SK-N-SH (cell line): ENCODE measurements around the gene IL20RB. TPM values are rescaled to one million over a fixed set of nuclear protein-coding genes. Genes with fewer than 3 reads are reported as not detected.

Source experiments
- CTCF ChIA-PET: fragments of 300-600, 350-600 bp; formaldehyde crosslinking; extraction: SDS; loops from one replicate; lab custom pipeline; 2021; lab: Yijun Ruan, JAX
- POLR2A ChIA-PET: fragments of 350-600 bp; sonication (Branson Sonifier 250); formaldehyde crosslinking; extraction: SDS; loops from one replicate; lab custom pipeline; 2020; ENCODE audit warnings: antibody characterized with exemption, inconsistent platforms; lab: Yijun Ruan, JAX
- DNase-seq: peaks from one replicate; pipeline ENCODE4 v3.0.0; 2012
- H2AFZ ChIP-seq: fragments of 200-600 bp; sonication (generic); 2 replicates; pipeline ENCODE4 v1.8.1; 2016; ENCODE audit warnings: antibody characterized with exemption, mild to moderate bottlenecking, low read depth
- H3F3A ChIP-seq: fragments of 200-600 bp; sonication (generic); replicated peaks from 2 replicates; pipeline ENCODE3; 2016; ENCODE audit warnings: antibody characterized with exemption, mild to moderate bottlenecking; ENCODE audit not compliant: insufficient read depth
- H3K27ac ChIP-seq, 2 experiments: fragments of 200-500 bp in 1 of 2; fragments of 200-600 bp in 1 of 2; sonication (Bioruptor generic) in 1 of 2; sonication (generic), shearing (Covaris generic) in 1 of 2; 2 replicates each; pipeline versions ENCODE4 v1.5.1 to v1.6.1; 2014 to 2016; ENCODE audit warnings: low read depth in 2 of 2, inconsistent platforms in 1 of 2, low read length in 1 of 2, mild to moderate bottlenecking in 1 of 2, mixed read lengths in 1 of 2
- H3K27me3 ChIP-seq: fragments of 200-600 bp; sonication (generic), shearing (Covaris generic); 2 replicates; pipeline ENCODE4 v1.6.1; 2016; ENCODE audit warnings: mixed run types; ENCODE audit not compliant: insufficient read depth
- H3K36me3 ChIP-seq, 2 experiments: fragments of 200-500 bp in 1 of 2; fragments of 200-600 bp in 1 of 2; sonication (Bioruptor generic) in 1 of 2; sonication (generic) in 1 of 2; replicated peaks in 1 of 2; 2 replicates each; pipeline versions ENCODE3 to v1.5.1; 2014 to 2016; ENCODE audit warnings: low read length in 1 of 2, mild to moderate bottlenecking in 1 of 2; ENCODE audit not compliant: insufficient read depth in 2 of 2, control insufficient read depth in 1 of 2
- H3K4me1 ChIP-seq, 2 experiments: fragments of 200-500 bp in 1 of 2; fragments of 200-600 bp in 1 of 2; sonication (Bioruptor generic) in 1 of 2; sonication (generic), shearing (Covaris generic) in 1 of 2; 2 replicates each; pipeline versions ENCODE4 v1.5.1 to v1.6.1; 2014 to 2016; ENCODE audit warnings: low read depth in 1 of 2, low read length in 1 of 2, mixed run types in 1 of 2; ENCODE audit not compliant: insufficient read depth in 2 of 2, control insufficient read depth in 1 of 2
- H3K4me2 ChIP-seq: fragments of 200-600 bp; sonication (generic), shearing (Covaris generic); 2 replicates; pipeline ENCODE4 v1.6.1; 2017; ENCODE audit warnings: mixed run types
- H3K4me3 ChIP-seq, 2 experiments: fragments of 200-500 bp in 1 of 2; fragments of 200-600 bp in 1 of 2; sonication (Bioruptor generic) in 1 of 2; sonication (generic), shearing (Covaris generic) in 1 of 2; 2 replicates each; pipeline versions ENCODE4 v1.5.1 to v1.8.1; 2014 to 2016; ENCODE audit warnings: low read depth in 2 of 2, inconsistent platforms in 1 of 2, low read length in 1 of 2, mild to moderate bottlenecking in 1 of 2, mixed read lengths in 1 of 2, moderate library complexity in 1 of 2
- H3K79me2 ChIP-seq: fragments of 200-600 bp; sonication (generic); 2 replicates; pipeline ENCODE4 v1.8.1; 2017; ENCODE audit warnings: mild to moderate bottlenecking; ENCODE audit not compliant: insufficient read depth
- H3K9ac ChIP-seq: fragments of 200-600 bp; sonication (generic); 2 replicates; pipeline ENCODE4 v1.6.1; 2017; ENCODE audit warnings: mixed run types
- H3K9me2 ChIP-seq: fragments of 200-600 bp; sonication (generic); 2 replicates; pipeline ENCODE4 v1.6.1; 2017; ENCODE audit warnings: mixed run types
- H3K9me3 ChIP-seq: fragments of 200-600 bp; sonication (generic); 2 replicates; pipeline ENCODE4 v1.6.1; 2017; ENCODE audit warnings: mixed run types, mild to moderate bottlenecking, moderate library complexity
- H4K20me1 ChIP-seq: fragments of 200-600 bp; sonication (generic); 2 replicates; pipeline ENCODE4 v1.6.1; 2017; ENCODE audit warnings: mild to moderate bottlenecking, mixed run types; ENCODE audit not compliant: insufficient read depth
- EP300 ChIP-seq, 2 experiments: IDR thresholded peaks; 2 replicates each; pipeline versions ENCODE4 v1.4.0 to v1.6.1; 2012; ENCODE audit warnings: borderline replicate concordance in 1 of 2, low read depth in 1 of 2, low read length in 1 of 2
- EZH2phosphoT487 ChIP-seq: fragments of 200-600 bp; sonication (generic); IDR thresholded peaks from 2 replicates; pipeline ENCODE4 v1.6.1; 2017; ENCODE audit warnings: low read depth, mixed run types, mild to moderate bottlenecking, antibody characterized with exemption, moderate library complexity, borderline replicate concordance
- FOXJ3 ChIP-seq: sonication (generic); formaldehyde crosslinking; IDR thresholded peaks from 2 replicates; pipeline ENCODE4 v1.5.1; 2020; ENCODE audit warnings: mild to moderate bottlenecking, missing genetic modification reagents
- FOXM1 ChIP-seq: IDR thresholded peaks from 2 replicates; pipeline ENCODE4 v1.4.0; 2012; ENCODE audit warnings: low read depth, mild to moderate bottlenecking
- GATA2 ChIP-seq: sonication (generic); formaldehyde crosslinking; IDR thresholded peaks from 2 replicates; pipeline ENCODE4 v1.5.0; 2020; ENCODE audit warnings: mild to moderate bottlenecking, missing genetic modification reagents
- MEF2A ChIP-seq: IDR thresholded peaks from 2 replicates; pipeline ENCODE4 v1.4.0; 2012; ENCODE audit warnings: low read depth, borderline replicate concordance
- RCOR1 ChIP-seq: fragments of 150-350 bp; IDR thresholded peaks from 2 replicates; pipeline ENCODE4 v1.6.1; 2017; ENCODE audit warnings: antibody characterized with exemption, low read length
- SIN3A ChIP-seq: IDR thresholded peaks from 2 replicates; pipeline ENCODE4 v1.6.1; 2012; ENCODE audit warnings: low read depth, mild to moderate bottlenecking, low read length, moderate library complexity, borderline replicate concordance
- SMC3 ChIP-seq: IDR thresholded peaks from 2 replicates; pipeline ENCODE4 v1.6.1; 2012; ENCODE audit warnings: low read depth, low read length, improper control_type of control experiment
- YY1 ChIP-seq: IDR thresholded peaks from 2 replicates; pipeline ENCODE4 v1.4.0; 2012; ENCODE audit warnings: low read depth, mild to moderate bottlenecking
- WGBS: methylation state at CpG from one replicate; pipeline ENCODE4 v1.1.6; 2017; ENCODE audit warnings: low lambda C conversion rate; 5-methylcytosine and 5-hydroxymethylcytosine counted together
- polyA plus RNA-seq, 3 experiments: library from polyadenylated mRNA; depleted of rRNA; stranded (reverse); fragments of >200 nt; gene quantifications; 2 replicates each; pipeline ENCODE4 v1.2.3, GENCODE V29; 2012
- TF ChIP-seq, protein P1 (sequence below): IDR thresholded peaks from 2 replicates; pipeline ENCODE4; 2012
- TF ChIP-seq, protein P2 (sequence below): IDR thresholded peaks from 2 replicates; pipeline ENCODE4 v1.4.0; 2012; ENCODE audit warnings: low read depth
- TF ChIP-seq, protein P3 (sequence below): fragments of 200-600 bp; sonication (generic); IDR thresholded peaks from 2 replicates; pipeline ENCODE4 v1.6.1; 2017; ENCODE audit warnings: antibody characterized with exemption, mild to moderate bottlenecking, moderate library complexity

The IL20RB gene
- polyA plus RNA-seq, 1 of the 3 experiments (the other 2 are of a cell fraction) = 0.58 TPM

DNA sequence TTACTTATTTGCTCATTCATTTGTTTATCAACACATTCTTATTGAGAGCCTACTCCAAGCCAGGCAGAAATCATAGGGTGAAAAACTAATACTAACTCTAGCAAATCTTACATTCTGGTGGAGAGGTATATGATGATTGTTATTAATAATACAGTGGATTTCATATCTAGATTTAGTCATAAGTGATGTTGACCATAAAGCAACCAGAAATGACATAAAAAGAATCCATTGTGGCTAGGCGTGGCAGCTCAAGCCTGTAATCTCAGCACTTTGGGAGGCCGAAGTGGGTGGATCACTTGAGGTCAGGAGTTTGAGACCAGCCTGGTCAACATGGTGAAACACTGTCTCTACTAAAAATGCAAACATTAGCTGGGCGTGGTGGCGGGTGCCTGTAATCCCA is 26.2 kb upstream of the IL20RB start:
- ChIA-PET CTCF (interaction anchor here (0.9 kb wide), 1 partner anchor 34 kb away, joined by 3 read pairs; no protein-coding TSS in a partner anchor), POLR2A (no interaction called here)
- Histone ChIP-seq H3K4me2 (no peak overlapping the region), H4K20me1 (0 out of 2 replicates have a peak, but pooled peaks cover 6% of the 10 kb centered on the region), H3K79me2 (peaks cover 26% of the 10 kb centered on the region), H3K27ac (no peak overlapping the region), H3K9me3 (no peaks in the 10 kb centered on the region), H3K4me1 (peaks cover 0 to 3% of the 10 kb centered on the region in 2 experiments; a peak in 1 of 4 replicates), H3K36me3 (peaks cover 13 to 36% of the 10 kb centered on the region in 2 experiments), H2AFZ (no peak overlapping the region), H3F3A (peaks cover 5% of the 10 kb centered on the region), H3K9me2 (0 out of 2 replicates have a peak, but pooled peaks cover 2% of the 10 kb centered on the region), H3K4me3 (no peak overlapping the region), H3K9ac (no peak overlapping the region), H3K27me3 (no peaks in the 10 kb centered on the region)
- WGBS = 77% methylated on average over 3 of the region's 4 CpGs
- no peak for TF ChIP-seq YY1
- no peak for TF ChIP-seq RCOR1
- TF ChIP-seq FOXM1 = no peak
- no peak for TF ChIP-seq GATA2
- no peak for TF ChIP-seq SIN3A
- no peak for TF ChIP-seq SMC3
- TF ChIP-seq EZH2phosphoT487 = no peak
- TF ChIP-seq MEF2A = no peak
- TF ChIP-seq, protein P1, sequence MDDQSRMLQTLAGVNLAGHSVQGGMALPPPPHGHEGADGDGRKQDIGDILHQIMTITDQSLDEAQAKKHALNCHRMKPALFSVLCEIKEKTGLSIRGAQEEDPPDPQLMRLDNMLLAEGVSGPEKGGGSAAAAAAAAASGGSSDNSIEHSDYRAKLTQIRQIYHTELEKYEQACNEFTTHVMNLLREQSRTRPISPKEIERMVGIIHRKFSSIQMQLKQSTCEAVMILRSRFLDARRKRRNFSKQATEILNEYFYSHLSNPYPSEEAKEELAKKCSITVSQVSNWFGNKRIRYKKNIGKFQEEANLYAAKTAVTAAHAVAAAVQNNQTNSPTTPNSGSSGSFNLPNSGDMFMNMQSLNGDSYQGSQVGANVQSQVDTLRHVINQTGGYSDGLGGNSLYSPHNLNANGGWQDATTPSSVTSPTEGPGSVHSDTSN = no peak
- TF ChIP-seq, protein P2, sequence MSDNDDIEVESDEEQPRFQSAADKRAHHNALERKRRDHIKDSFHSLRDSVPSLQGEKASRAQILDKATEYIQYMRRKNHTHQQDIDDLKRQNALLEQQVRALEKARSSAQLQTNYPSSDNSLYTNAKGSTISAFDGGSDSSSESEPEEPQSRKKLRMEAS = no peak
- no peak for TF ChIP-seq FOXJ3
- no peak for TF ChIP-seq EP300 (IDR thresholded peaks at IDR 0.05; ENCODE audit: borderline replicate concordance in 1 of 2, low read depth in 1 of 2, low read length in 1 of 2)
- TF ChIP-seq, protein P3, sequence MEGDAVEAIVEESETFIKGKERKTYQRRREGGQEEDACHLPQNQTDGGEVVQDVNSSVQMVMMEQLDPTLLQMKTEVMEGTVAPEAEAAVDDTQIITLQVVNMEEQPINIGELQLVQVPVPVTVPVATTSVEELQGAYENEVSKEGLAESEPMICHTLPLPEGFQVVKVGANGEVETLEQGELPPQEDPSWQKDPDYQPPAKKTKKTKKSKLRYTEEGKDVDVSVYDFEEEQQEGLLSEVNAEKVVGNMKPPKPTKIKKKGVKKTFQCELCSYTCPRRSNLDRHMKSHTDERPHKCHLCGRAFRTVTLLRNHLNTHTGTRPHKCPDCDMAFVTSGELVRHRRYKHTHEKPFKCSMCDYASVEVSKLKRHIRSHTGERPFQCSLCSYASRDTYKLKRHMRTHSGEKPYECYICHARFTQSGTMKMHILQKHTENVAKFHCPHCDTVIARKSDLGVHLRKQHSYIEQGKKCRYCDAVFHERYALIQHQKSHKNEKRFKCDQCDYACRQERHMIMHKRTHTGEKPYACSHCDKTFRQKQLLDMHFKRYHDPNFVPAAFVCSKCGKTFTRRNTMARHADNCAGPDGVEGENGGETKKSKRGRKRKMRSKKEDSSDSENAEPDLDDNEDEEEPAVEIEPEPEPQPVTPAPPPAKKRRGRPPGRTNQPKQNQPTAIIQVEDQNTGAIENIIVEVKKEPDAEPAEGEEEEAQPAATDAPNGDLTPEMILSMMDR = no peak
- DNase-seq = no peak

DNA sequence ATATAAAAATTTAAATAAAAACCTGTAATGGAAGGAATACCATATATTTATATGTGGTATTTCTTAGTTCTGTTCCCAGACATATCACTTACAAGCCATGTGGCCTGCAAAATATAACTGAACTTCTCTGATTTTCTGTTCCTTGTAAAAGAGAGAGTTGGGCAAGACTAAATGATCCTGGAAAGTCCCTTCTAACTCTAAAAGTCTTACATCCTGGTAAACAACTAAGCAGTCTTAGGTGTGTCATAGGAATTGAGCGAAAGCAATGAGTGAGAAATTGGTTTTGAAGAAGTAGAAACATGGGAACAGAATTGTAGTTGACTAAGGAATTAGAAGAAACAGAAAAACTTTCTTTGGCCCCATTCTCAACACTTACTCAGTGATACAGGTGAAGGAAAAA is 25.3 kb upstream of the IL20RB start:
- TF ChIP-seq, protein P3 = no peak
- Histone ChIP-seq H3K9me3 (no peaks in the 10 kb centered on the region), H3K27ac (no peak overlapping the region), H3K4me2 (no peak overlapping the region), H3K9ac (no peak overlapping the region), H3K79me2 (peaks cover 25% of the 10 kb centered on the region; the same call in 1 of the 2 replicates), H3K27me3 (no peaks in the 10 kb centered on the region), H3F3A (peaks cover 5% of the 10 kb centered on the region), H3K4me3 (no peak overlapping the region), H4K20me1 (0 out of 2 replicates have a peak, but pooled peaks cover 2% of the 10 kb centered on the region), H2AFZ (no peak overlapping the region), H3K4me1 (peaks cover 0 to 3% of the 10 kb centered on the region in 2 experiments; a peak in 1 of 4 replicates), H3K9me2 (0 out of 2 replicates have a peak, but pooled peaks cover 2% of the 10 kb centered on the region), H3K36me3 (peaks cover 13 to 41% of the 10 kb centered on the region in 2 experiments)
- WGBS = 97% methylated on average over 1 of the region's 1 CpG
- no peak for DNase-seq
- ChIA-PET POLR2A (no interaction called here), CTCF (no interaction called here)
